IPS DF 6.9 (cell line): Measurements from ENCODE around the gene CLIP3.
A peak's percentile ranks its signal among the peaks of the same experiment; 100 is the strongest.

Experiments used
- DNase-seq: peaks from one replicate; pipeline ENCODE4 v3.0.0-alpha.2; 2013; ENCODE audit warnings: low read depth, low spot score
- H3K27ac ChIP-seq: one replicate; pipeline ENCODE4 v1.5.1; 2013; ENCODE audit warnings: low read length, control low read depth
- H3K27me3 ChIP-seq: 2 replicates; pipeline ENCODE4 v1.6.1; 2013; ENCODE audit warnings: mild to moderate bottlenecking, low read length; ENCODE audit not compliant: control insufficient read depth, insufficient read depth
- H3K36me3 ChIP-seq: 2 replicates; pipeline ENCODE4 v1.6.1; 2013; ENCODE audit warnings: low read length; ENCODE audit not compliant: control insufficient read depth, insufficient read depth
- H3K4me1 ChIP-seq: 2 replicates; pipeline ENCODE4 v1.6.1; 2013; ENCODE audit warnings: low read length; ENCODE audit not compliant: control insufficient read depth, insufficient read depth
- H3K4me3 ChIP-seq: 2 replicates; pipeline ENCODE4 v1.5.1; 2013; ENCODE audit warnings: mild to moderate bottlenecking, low read length
- H3K9me3 ChIP-seq: 2 replicates; pipeline ENCODE4 v1.6.1; 2013; ENCODE audit warnings: low read length, inconsistent platforms; ENCODE audit not compliant: control insufficient read depth, insufficient read depth
- WGBS: extraction: QIAGEN DNeasy Blood & Tissue Kit; methylation state at CpG from one replicate; pipeline ENCODE4 v1.1.7; 2013; ENCODE audit warnings: mixed read lengths, missing lambda C conversion rate; ENCODE audit not compliant: insufficient read length, insufficient coverage; 5-methylcytosine and 5-hydroxymethylcytosine counted together

CLIP3 gene

GRCh38 chr19:36006955-36007354 lies 25.7 kb downstream of the CLIP3 start:
- Histone ChIP-seq H3K4me3 (no peak overlapping the region), H3K36me3 (peaks cover 8% of the 10 kb centered on the region; the same call in 1 of the 2 replicates), H3K4me1 (no peaks in the 10 kb centered on the region; the same call in 1 of the 2 replicates), H3K27ac (no peak overlapping the region), H3K27me3 (no peaks in the 10 kb centered on the region), H3K9me3 (no peaks in the 10 kb centered on the region)
- WGBS: no CpG with 5 or more reads among the region's 5 CpGs
- DNase-seq: no peak

GRCh38 chr19:36003284-36003683 lies 29.4 kb downstream of the CLIP3 start:
- no peak overlapping the region for H3K4me3 ChIP-seq
- H3K4me1 ChIP-seq: no peaks in the 10 kb centered on the region; the same call in 1 of the 2 replicates
- H3K27me3 ChIP-seq: no peaks in the 10 kb centered on the region
- peaks cover 8% of the 10 kb centered on the region; the same call in 1 of the 2 replicates for H3K36me3 ChIP-seq
- no CpG with 5 or more reads among the region's 4 CpGs for WGBS
- no peak overlapping the region for H3K27ac ChIP-seq
- no peak for DNase-seq
- no peaks in the 10 kb centered on the region for H3K9me3 ChIP-seq

DNA sequence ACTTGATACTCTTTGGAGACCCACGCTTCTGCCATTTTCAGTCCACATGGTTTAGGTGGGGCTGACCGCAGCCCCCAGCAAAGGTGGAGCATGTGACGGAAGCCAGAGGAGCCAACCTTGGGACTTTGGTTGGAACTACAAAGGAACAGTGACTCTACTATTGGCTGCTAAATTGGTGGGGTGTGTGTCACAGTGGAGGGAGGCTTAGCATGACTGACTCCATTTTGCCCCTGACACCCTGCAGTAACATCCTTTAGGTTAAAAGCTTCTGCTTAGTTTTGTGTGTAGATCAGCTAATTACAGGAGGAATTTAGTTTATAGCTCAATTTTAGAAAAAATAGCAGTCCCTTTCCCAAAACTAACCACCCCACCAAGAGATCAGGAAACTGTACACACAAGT lies 31.1 kb downstream of the CLIP3 start:
- no peaks in the 10 kb centered on the region for H3K9me3 ChIP-seq
- H3K4me1 ChIP-seq: no peaks in the 10 kb centered on the region; the same call in 1 of the 2 replicates
- no peaks in the 10 kb centered on the region for H3K27me3 ChIP-seq
- DNase-seq: no peak
- no peak overlapping the region for H3K4me3 ChIP-seq
- no CpG with 5 or more reads among the region's 3 CpGs for WGBS
- H3K27ac ChIP-seq: no peak overlapping the region
- peaks cover 8% of the 10 kb centered on the region; the same call in 1 of the 2 replicates for H3K36me3 ChIP-seq

DNA sequence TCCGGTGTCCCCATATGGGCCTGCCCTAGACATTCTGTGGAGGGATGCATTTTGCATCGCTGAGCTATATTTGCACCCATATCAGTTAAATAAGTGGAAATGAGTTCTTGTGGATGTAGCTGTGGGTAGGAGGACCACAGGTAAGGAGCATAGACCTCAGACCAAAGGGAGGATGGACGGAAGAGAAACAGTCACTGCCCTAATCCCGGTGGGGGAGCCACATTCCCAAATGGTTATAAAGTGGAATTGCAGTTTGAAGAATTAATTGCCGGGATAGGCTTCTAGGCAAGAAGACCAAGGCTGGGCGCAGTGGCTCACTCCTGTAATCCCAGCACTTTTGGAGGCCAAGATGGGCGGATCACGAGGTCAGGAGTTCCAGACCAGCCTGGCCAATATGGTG lies 35.9 kb downstream of the CLIP3 start:
- no peaks in the 10 kb centered on the region for H3K9me3 ChIP-seq
- no peaks in the 10 kb centered on the region for H3K27me3 ChIP-seq
- WGBS: no CpG with 5 or more reads among the region's 8 CpGs
- no peak for DNase-seq
- H3K27ac ChIP-seq: no peak overlapping the region
- no peaks in the 10 kb centered on the region; the same call in 1 of the 2 replicates for H3K36me3 ChIP-seq
- no peak overlapping the region for H3K4me3 ChIP-seq
- no peaks in the 10 kb centered on the region for H3K4me1 ChIP-seq

- no peaks in the 10 kb centered on the region for H3K27me3 ChIP-seq
- DNase-seq: no peak
- H3K4me3 ChIP-seq: peak within 1 kb of the TSS; percentile 84
- WGBS: no CpG with 5 or more reads among the region's 97 CpGs
- H3K4me1 ChIP-seq: no peaks in the 10 kb centered on the region
- H3K9me3 ChIP-seq: no peaks in the 10 kb centered on the region
- H3K27ac ChIP-seq: no peak within 1 kb of the TSS
- H3K36me3 ChIP-seq: no peaks in the 10 kb centered on the region
These were observed 37.4 kb downstream of the CLIP3 start, which contains the start of gene SDHAF1 for GRCh38 chr19:35995048-35995993. SDHAF1 (plus strand) TSS chr19:35995188; CDS start chr19:35995275, 87 bp downstream.

- Histone ChIP-seq H3K4me3 (no peak overlapping the region), H3K4me1 (no peaks in the 10 kb centered on the region), H3K9me3 (no peaks in the 10 kb centered on the region), H3K36me3 (no peaks in the 10 kb centered on the region), H3K27me3 (no peaks in the 10 kb centered on the region), H3K27ac (no peak overlapping the region)
- no peak for DNase-seq
- no CpG with 5 or more reads among the region's 49 CpGs for WGBS
These were observed 38.6 kb downstream of the CLIP3 start for GRCh38 chr19:35993923-35994598.

DNA sequence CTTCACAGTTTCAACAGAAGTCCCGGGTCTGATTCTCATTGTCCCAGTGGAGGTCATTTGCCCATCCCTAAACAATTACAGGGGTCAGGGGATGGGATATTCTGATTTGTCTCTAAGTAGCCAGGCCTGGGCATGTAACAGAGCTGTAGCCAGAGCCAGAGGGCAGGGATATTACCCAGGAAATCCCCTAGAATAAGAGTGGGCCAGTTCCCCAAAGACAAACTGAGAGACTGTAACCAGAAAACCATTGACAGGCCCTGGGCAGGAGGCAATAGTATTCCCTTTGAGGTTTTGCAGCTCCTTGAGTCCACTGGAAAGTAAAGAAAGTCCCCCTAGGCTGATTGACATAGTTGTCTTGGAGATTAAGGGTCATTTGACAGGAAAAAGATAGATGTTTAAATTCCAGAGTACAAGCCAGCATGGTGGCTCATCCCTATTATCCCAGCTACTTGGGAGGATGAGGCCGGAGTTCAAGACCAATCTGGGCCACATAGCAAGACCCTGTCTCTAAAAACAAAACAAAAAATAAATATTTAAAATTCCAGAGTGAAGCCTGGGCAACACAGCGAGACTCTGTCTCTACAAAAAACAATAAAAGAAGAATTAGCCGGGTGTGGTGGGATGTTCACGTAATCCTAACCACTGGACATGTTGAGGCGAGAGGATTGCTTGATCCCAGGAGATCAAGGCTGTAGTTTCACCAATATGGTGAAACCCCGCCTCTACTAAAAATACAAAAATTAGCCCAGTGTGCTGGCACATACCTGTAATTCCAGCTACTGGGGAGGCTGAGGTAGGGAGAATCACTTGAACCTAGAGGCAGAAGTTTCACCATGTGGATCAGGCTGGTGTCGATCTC lies 39.5 kb downstream of the CLIP3 start:
- no CpG with 5 or more reads among the region's 8 CpGs for WGBS

DNA sequence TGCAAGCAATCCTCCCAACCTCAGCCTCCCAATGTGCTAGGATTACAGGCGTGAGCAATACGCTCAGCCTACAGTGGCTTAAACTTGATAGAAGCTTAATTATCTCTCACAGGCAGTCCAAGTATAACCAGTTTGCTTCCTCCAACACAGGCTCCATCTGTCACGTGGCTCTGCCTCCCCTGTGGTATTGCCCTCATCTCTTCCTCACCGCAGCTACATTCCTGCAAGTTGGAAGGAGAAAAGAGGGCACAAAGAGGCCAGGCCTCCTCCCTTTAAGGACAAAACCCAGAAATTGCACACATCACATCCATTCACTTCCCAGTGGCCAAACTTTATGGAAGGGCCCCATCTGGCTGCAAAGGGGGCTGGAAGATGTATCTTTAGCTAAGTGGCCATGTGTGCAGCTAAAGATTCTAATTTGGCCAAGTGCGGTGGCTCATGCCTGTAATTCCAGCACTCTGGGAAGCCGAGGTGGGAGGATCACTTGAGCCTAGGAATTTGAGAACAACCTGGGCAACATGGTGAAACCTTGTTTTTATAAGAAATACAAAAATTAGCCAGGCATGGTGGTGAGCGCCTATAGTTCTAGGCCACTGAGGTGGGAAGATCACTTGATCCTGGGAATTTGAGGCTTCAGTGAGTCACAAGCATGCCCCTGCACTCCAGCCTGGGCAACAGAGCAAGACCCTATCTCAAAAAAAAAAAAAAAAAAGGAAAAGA lies 40.8 kb downstream of the CLIP3 start:
- H3K4me3 ChIP-seq: no peak overlapping the region
- H3K4me1 ChIP-seq: no peaks in the 10 kb centered on the region
- no peaks in the 10 kb centered on the region for H3K36me3 ChIP-seq
- WGBS: no CpG with 5 or more reads among the region's 7 CpGs
- no peak overlapping the region for H3K27ac ChIP-seq
- H3K27me3 ChIP-seq: no peaks in the 10 kb centered on the region
- no peak for DNase-seq
- H3K9me3 ChIP-seq: no peaks in the 10 kb centered on the region

More for the DNA sequence above, 39.5 kb downstream of the CLIP3 start:
- H3K9me3 ChIP-seq: no peaks in the 10 kb centered on the region
- no peak overlapping the region for H3K27ac ChIP-seq
- H3K27me3 ChIP-seq: no peaks in the 10 kb centered on the region
- DNase-seq: no peak
- no peaks in the 10 kb centered on the region for H3K4me1 ChIP-seq
- no peaks in the 10 kb centered on the region for H3K36me3 ChIP-seq
- H3K4me3 ChIP-seq: no peak overlapping the region

GRCh38 chr19:35990771-35991730 lies 41.6 kb downstream of the CLIP3 start:
- no peaks in the 10 kb centered on the region for H3K9me3 ChIP-seq
- no peak for DNase-seq
- no peaks in the 10 kb centered on the region for H3K36me3 ChIP-seq
- no peak overlapping the region for H3K27ac ChIP-seq
- H3K4me1 ChIP-seq: no peaks in the 10 kb centered on the region
- no peaks in the 10 kb centered on the region for H3K27me3 ChIP-seq
- H3K4me3 ChIP-seq: no peak overlapping the region
- no CpG with 5 or more reads among the region's 10 CpGs for WGBS
